AG04450 (cell line): Measurements from ENCODE around the gene TADA2B. TPM values are rescaled to one million over a fixed set of nuclear protein-coding genes. Genes with fewer than 3 reads are reported as not detected.

Source experiments
- CTCF ChIA-PET: fragments of 300-600, 350-600 bp; formaldehyde crosslinking; extraction: SDS; loops from one replicate; lab custom pipeline; 2022; ENCODE audit warnings: antibody characterized with exemption, inconsistent platforms; lab: Charles Lee
- POLR2A ChIA-PET: fragments of 350-600 bp; formaldehyde crosslinking; extraction: SDS; loops from one replicate; lab custom pipeline; 2021; ENCODE audit warnings: antibody characterized with exemption, inconsistent platforms; lab: Yijun Ruan, JAX
- DNase-seq: peaks from one replicate; pipeline ENCODE4 v3.0.0-alpha.2; 2011; ENCODE audit warnings: low read depth, low spot score
- H3K27ac ChIP-seq: one replicate; pipeline ENCODE4 v1.5.1; 2012; ENCODE audit warnings: low read depth, low read length, control low read depth
- H3K27me3 ChIP-seq: one replicate; pipeline ENCODE4 v1.6.0; 2012; ENCODE audit warnings: low read length; ENCODE audit not compliant: control insufficient read depth, insufficient read depth
- H3K4me3 ChIP-seq: 2 replicates; pipeline ENCODE4 v1.5.1; 2011; ENCODE audit warnings: mild to moderate bottlenecking, low read depth, low read length, control low read depth
- H3K9me3 ChIP-seq: 2 replicates; pipeline ENCODE4 v1.5.1; 2012; ENCODE audit warnings: low read length; ENCODE audit not compliant: control insufficient read depth, insufficient read depth
- polyA plus RNA-seq: library from polyadenylated mRNA; depleted of rRNA; stranded (reverse); fragments of >200 nt; gene quantifications from 2 replicates; pipeline ENCODE4 v1.2.3, GENCODE V29; 2011
- TF ChIP-seq, protein P1 (sequence below): IDR thresholded peaks from 2 replicates; pipeline ENCODE4 v1.5.1; 2011; ENCODE audit warnings: low read depth, low read length, control low read depth, inconsistent platforms

TADA2B gene
- polyA plus RNA-seq, 1 experiment, result 6.4 TPM

DNA sequence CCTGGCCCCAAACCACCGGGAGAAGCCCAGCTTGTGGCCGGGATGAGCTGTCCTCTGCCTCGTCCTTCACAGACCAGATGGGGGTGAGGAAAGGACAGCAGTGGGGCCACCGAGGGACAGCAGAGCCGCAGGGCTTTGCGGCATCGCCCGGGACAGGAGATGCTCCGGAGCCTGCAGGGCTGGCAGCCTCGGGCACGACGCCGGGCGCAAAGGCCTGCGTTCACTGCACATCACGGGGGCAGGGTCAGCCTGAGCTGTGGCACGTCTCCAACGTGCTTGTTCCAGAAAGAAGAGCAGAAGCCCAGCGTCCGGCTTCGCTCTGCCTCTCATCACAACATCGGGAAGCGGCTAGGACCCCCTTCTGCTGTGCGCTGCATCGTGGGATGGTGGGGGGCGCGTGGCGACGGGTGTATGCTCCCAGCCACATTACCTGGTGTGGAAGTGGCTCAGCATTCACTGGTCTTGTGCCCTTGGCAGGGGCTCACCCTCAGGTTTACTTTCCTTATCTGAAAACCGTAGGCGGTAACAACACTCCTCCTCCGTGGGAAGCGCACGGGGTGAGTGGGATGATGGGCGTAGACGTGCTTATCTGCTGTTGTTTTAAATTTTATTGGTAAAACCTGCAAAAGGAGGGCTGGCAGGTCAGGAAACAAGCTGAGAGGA is 7.4 kb downstream of the TADA2B start:
- no peaks in the 10 kb centered on the region for H3K27me3 ChIP-seq
- ChIA-PET CTCF (no interaction called here), POLR2A (interaction anchor here (0.5 kb wide), 1 partner anchor 22 kb away, joined by 3 read pairs; no protein-coding TSS in a partner anchor)
- no peak for DNase-seq
- TF ChIP-seq, protein P1, sequence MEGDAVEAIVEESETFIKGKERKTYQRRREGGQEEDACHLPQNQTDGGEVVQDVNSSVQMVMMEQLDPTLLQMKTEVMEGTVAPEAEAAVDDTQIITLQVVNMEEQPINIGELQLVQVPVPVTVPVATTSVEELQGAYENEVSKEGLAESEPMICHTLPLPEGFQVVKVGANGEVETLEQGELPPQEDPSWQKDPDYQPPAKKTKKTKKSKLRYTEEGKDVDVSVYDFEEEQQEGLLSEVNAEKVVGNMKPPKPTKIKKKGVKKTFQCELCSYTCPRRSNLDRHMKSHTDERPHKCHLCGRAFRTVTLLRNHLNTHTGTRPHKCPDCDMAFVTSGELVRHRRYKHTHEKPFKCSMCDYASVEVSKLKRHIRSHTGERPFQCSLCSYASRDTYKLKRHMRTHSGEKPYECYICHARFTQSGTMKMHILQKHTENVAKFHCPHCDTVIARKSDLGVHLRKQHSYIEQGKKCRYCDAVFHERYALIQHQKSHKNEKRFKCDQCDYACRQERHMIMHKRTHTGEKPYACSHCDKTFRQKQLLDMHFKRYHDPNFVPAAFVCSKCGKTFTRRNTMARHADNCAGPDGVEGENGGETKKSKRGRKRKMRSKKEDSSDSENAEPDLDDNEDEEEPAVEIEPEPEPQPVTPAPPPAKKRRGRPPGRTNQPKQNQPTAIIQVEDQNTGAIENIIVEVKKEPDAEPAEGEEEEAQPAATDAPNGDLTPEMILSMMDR, result no peak
- no peak overlapping the region for H3K27ac ChIP-seq
- no peak overlapping the region for H3K4me3 ChIP-seq
- peaks cover 14% of the 10 kb centered on the region for H3K9me3 ChIP-seq

DNA sequence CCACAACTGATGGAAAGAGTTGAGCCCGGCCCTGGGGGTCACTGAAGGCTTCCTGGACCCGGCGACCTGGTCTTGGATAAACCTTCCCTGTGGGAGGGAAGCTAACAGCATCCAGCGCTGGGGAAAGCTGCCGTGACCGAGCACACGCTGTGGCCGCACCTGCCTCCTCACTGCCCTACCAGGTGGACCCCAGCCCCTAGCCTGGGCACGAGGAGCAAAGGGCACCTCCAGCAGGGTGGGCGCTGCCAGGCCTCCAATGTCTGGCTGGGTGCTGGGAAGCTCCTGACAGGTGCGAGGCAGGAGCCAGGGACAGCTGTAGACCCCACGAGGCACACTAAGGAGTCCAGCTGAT is 7.9 kb downstream of the TADA2B start:
- ChIA-PET POLR2A (interaction anchor here (0.5 kb wide), 1 partner anchor 23 kb away, joined by 3 read pairs; no protein-coding TSS in a partner anchor), CTCF (no interaction called here)
- DNase-seq, result no peak
- TF ChIP-seq, protein P1, result no peak
- Histone ChIP-seq H3K9me3 (peaks cover 14% of the 10 kb centered on the region), H3K27ac (no peak overlapping the region), H3K27me3 (no peaks in the 10 kb centered on the region), H3K4me3 (no peak overlapping the region)

DNA sequence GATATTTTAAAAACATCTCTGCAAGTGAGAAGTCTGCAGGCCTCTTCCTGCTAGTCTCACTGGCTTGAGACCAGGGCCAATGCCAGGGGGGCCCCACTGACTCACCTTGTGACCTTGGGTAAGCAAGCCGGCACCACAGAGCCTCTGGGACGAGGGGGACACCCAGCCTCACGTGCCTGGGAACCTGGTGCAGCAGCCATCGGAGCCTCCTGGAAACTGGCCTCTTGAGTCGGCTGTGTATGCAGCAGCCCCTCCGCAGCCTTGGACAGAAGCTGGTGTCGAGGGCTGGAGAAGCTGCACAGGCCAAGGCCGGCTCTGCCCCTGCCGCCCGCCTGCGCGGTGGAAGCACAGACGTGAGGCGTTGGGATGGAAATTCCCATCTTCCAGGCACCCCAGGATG is 8.7 kb downstream of the TADA2B start:
- no peak for DNase-seq
- POLR2A ChIA-PET, result no interaction called here
- no peaks in the 10 kb centered on the region for H3K27me3 ChIP-seq
- no peak overlapping the region for H3K4me3 ChIP-seq
- CTCF ChIA-PET, result no interaction called here
- peaks cover 14% of the 10 kb centered on the region for H3K9me3 ChIP-seq
- TF ChIP-seq, protein P1, result no peak
- H3K27ac ChIP-seq, result no peak overlapping the region

DNA sequence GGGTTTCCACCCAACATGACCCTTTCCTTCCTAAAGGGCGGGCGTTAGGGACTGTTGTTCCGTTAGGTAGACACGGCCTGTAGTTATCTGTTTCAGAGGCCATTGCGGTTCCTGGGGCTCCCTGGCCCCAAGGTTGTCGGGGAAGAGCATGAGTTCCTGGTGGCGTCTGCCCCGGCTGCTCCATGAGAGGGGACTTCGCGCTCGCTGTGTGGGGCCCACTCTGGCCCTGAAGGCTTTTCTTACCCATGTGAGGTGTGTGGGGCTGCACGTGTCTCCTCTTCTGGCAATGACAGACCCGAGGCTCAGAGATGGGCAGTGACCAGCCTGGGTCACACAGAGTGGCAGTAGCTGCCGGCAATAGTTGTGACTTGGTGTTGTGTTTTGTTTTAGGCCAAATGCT is 9.1 kb downstream of the TADA2B start:
- TF ChIP-seq, protein P1, result no peak

DNA sequence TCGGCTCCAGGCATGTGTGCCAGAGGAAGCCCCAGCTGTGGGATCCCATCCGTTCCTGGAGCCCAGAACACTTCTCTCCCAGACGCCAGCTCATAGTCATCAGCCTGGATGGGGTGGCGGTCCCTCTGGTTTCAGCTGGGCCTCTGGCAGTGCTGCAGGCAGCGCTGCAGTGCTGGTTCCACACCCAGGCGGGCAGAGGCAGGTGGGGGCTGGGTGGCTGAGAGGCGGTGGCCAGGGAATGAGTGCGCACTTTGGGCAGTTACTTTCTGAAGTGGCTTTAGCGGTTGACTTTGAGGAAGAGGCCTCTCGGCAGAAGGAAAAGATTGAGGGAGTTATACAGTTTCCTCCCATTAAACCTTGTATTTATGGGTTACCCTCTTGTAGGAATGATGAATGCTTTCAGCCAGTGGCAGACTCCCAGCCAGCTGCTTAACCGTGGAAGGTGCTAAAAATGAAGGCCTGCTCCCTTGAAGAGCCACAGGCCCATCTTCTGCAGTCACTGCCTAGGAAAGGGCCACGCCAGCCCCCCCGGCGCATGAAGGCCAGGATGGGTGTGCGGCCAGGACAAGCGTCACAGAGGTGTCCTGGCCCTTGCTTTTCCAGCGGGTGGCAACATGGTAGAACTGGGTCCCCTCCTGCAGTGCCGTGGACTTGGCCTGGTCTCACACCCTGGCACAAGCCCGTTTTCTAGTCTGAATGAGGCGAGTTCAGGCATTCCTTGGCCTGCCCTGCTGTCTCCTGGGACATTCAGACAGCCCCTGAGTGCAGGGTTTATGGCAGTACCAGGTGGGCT is 9.9 kb downstream of the TADA2B start:
- ChIA-PET POLR2A (interaction anchor here (1.2 kb wide), 1 partner anchor 10 kb away, joined by 5 read pairs; the partner anchor contains the start of gene TADA2B), CTCF (no interaction called here)
- no peak overlapping the region for H3K27ac ChIP-seq
- H3K9me3 ChIP-seq, result peaks cover 14% of the 10 kb centered on the region
- DNase-seq, result no peak
- TF ChIP-seq, protein P1, result no peak
- no peaks in the 10 kb centered on the region for H3K27me3 ChIP-seq
- no peak overlapping the region for H3K4me3 ChIP-seq

More for the DNA sequence above, 9.1 kb downstream of the TADA2B start:
- peaks cover 14% of the 10 kb centered on the region for H3K9me3 ChIP-seq
- H3K27ac ChIP-seq, result no peak overlapping the region
- no peak overlapping the region for H3K4me3 ChIP-seq
- CTCF ChIA-PET, result no interaction called here
- POLR2A ChIA-PET, result interaction anchor here (1.2 kb wide), 1 partner anchor 9 kb away, joined by 5 read pairs; the partner anchor contains the start of gene TADA2B
- no peaks in the 10 kb centered on the region for H3K27me3 ChIP-seq
- DNase-seq, result no peak
